GM23338 (cell line): ENCODE data around the gene KIRREL3. TPM values are rescaled to one million over a fixed set of nuclear protein-coding genes. Genes with fewer than 3 reads are reported as not detected.
A peak's percentile ranks its signal among the peaks of the same experiment; 100 is the strongest.

Experiments
- ATAC-seq: fragments of 200-7000 bp; cut with Tn5 transposase; 3 replicates; pipeline ENCODE4 v1.9.1; 2020
- DNase-seq: peaks from one replicate; pipeline ENCODE4 v3.0.0-alpha.2; 2015; ENCODE audit warnings: low spot score
- H2AFZ ChIP-seq: fragments of 200-600 bp; sonication (generic); 2 replicates; pipeline ENCODE4 v1.8.0; 2016; ENCODE audit warnings: antibody characterized with exemption, mild to moderate bottlenecking, moderate library complexity
- H3F3A ChIP-seq: fragments of 200-600 bp; sonication (generic); replicated peaks from 2 replicates; pipeline ENCODE4 v1.8.0; 2017; ENCODE audit warnings: antibody characterized with exemption, mixed run types, low read depth
- H3K27ac ChIP-seq: fragments of 200-600 bp; sonication (generic); 2 replicates; pipeline ENCODE4 v1.6.1; 2016; ENCODE audit warnings: low read depth
- H3K27me3 ChIP-seq: fragments of 200-600 bp; sonication (generic); 2 replicates; pipeline ENCODE4 v1.8.0; 2016; ENCODE audit warnings: mild to moderate bottlenecking, mixed run types, moderate library complexity; ENCODE audit not compliant: insufficient read depth
- H3K36me3 ChIP-seq: fragments of 200-600 bp; sonication (generic); 2 replicates; pipeline ENCODE4 v1.8.0; 2016; ENCODE audit warnings: mild to moderate bottlenecking; ENCODE audit not compliant: insufficient read depth
- H3K4me1 ChIP-seq: fragments of 200-600 bp; sonication (generic); 2 replicates; pipeline ENCODE4 v1.8.0; 2016; ENCODE audit warnings: mild to moderate bottlenecking, moderate library complexity; ENCODE audit not compliant: insufficient read depth
- H3K4me2 ChIP-seq: fragments of 200-600 bp; sonication (generic); 2 replicates; pipeline ENCODE4 v1.7.1; 2017; ENCODE audit warnings: mixed run types
- H3K4me3 ChIP-seq: fragments of 200-600 bp; sonication (generic); 2 replicates; pipeline ENCODE4 v1.6.1; 2016; ENCODE audit warnings: mixed run types
- H3K79me2 ChIP-seq: fragments of 200-600 bp; sonication (generic); replicated peaks from 2 replicates; pipeline ENCODE4 v1.8.0; 2017; ENCODE audit warnings: mild to moderate bottlenecking; ENCODE audit not compliant: insufficient read depth
- H3K9me2 ChIP-seq: fragments of 200-600 bp; sonication (generic); 2 replicates; pipeline ENCODE4 v1.8.0; 2017; ENCODE audit not compliant: insufficient read depth
- H4K20me1 ChIP-seq: fragments of 200-600 bp; sonication (generic); replicated peaks from 2 replicates; pipeline ENCODE4 v1.8.0; 2017; ENCODE audit warnings: mild to moderate bottlenecking; ENCODE audit not compliant: insufficient read depth
- H3K27ac Mint-ChIP-seq: 2 replicates; pipeline ENCODE4 v1.8.0; 2020; ENCODE audit warnings: inconsistent platforms, mild to moderate bottlenecking, moderate library complexity, mixed read lengths
- H3K27me3 Mint-ChIP-seq: 3 replicates; pipeline ENCODE4 v1.8.0; 2022; ENCODE audit warnings: low read depth, mild to moderate bottlenecking, moderate library complexity, mixed read lengths, inconsistent platforms; ENCODE audit not compliant: insufficient read depth, poor library complexity
- H3K36me3 Mint-ChIP-seq: 3 replicates; pipeline ENCODE4 v1.8.0; 2021; ENCODE audit warnings: low read depth, mild to moderate bottlenecking, inconsistent platforms, moderate library complexity, mixed read lengths
- H3K4me1 Mint-ChIP-seq: 3 replicates; pipeline ENCODE4 v1.8.0; 2020; ENCODE audit warnings: mild to moderate bottlenecking, inconsistent platforms, mixed read lengths
- H3K4me3 Mint-ChIP-seq: 3 replicates; pipeline ENCODE4 v1.8.0; 2021; ENCODE audit warnings: moderate library complexity, mild to moderate bottlenecking, inconsistent platforms, mixed read lengths
- H3K9me3 Mint-ChIP-seq: 3 replicates; pipeline ENCODE4 v1.8.0; 2020; ENCODE audit warnings: moderate library complexity, mild to moderate bottlenecking, inconsistent platforms, mixed read lengths
- CREB1 ChIP-seq: fragments of 250-450 bp; sonication (Bioruptor Pico); IDR thresholded peaks from 2 replicates; pipeline ENCODE4 v1.5.0; 2020; ENCODE audit warnings: low read depth, mild to moderate bottlenecking, moderate library complexity
- CTCF ChIP-seq, 2 experiments: fragments of 200-600 bp in 1 of 2; sonication (generic) in 1 of 2; conservative IDR thresholded peaks; 2 replicates each; pipeline versions ENCODE4 v1.5.1 to v1.6.1; 2016 to 2017; ENCODE audit warnings: antibody characterized with exemption in 2 of 2, low read depth in 2 of 2, mild to moderate bottlenecking in 2 of 2, moderate library complexity in 1 of 2
- ETS1 ChIP-seq: IDR thresholded peaks from 2 replicates; pipeline ENCODE4 v1.6.1; 2016; ENCODE audit warnings: antibody characterized with exemption
- EZH2 ChIP-seq: fragments of 200-600 bp; sonication (generic); IDR thresholded peaks from one replicate; pipeline ENCODE4 v1.8.0; 2017; ENCODE audit warnings: antibody characterized with exemption, mild to moderate bottlenecking, low read depth; ENCODE audit not compliant: unreplicated experiment
- EZH2phosphoT487 ChIP-seq: fragments of 200-600 bp; sonication (generic); IDR thresholded peaks from one replicate; pipeline ENCODE4 v1.8.1; 2018; ENCODE audit warnings: antibody characterized with exemption; ENCODE audit not compliant: unreplicated experiment
- JUNB ChIP-seq: IDR thresholded peaks from one replicate; pipeline ENCODE4 v1.6.1; 2016; ENCODE audit warnings: antibody characterized with exemption; ENCODE audit not compliant: unreplicated experiment
- NANOG ChIP-seq: IDR thresholded peaks from 2 replicates; pipeline ENCODE4 v1.6.1; 2016; ENCODE audit warnings: antibody characterized with exemption, borderline replicate concordance
- POLR2AphosphoS5 ChIP-seq: IDR thresholded peaks from 2 replicates; pipeline ENCODE4 v1.6.1; 2016; ENCODE audit warnings: antibody characterized with exemption, low read depth
- STAT1 ChIP-seq: IDR thresholded peaks from one replicate; pipeline ENCODE4 v1.6.1; 2016; ENCODE audit warnings: antibody characterized with exemption; ENCODE audit not compliant: unreplicated experiment
- ZNF462 ChIP-seq: fragments of 250-450 bp; sonication (Bioruptor Pico); IDR thresholded peaks from 2 replicates; pipeline ENCODE4 v1.5.0; 2020; ENCODE audit warnings: mild to moderate bottlenecking, moderate library complexity
- polyA plus RNA-seq: library from polyadenylated mRNA; unstranded; fragments of >200 nt; fragmentation: Nextera tagmentation; extraction: Ambion mirVana; gene quantifications from 2 replicates; pipeline ENCODE4 v1.2.1, GENCODE V29; 2016
- total RNA-seq: library from RNA; depleted of rRNA; stranded (reverse); fragments of >200 nt; shearing (Covaris generic); gene quantifications from 2 replicates; pipeline ENCODE4 v1.2.3, GENCODE V29; 2014

KIRREL3 gene
- total and polyA plus RNA-seq, 2 experiments from 2014 or later = 0.13 to 1.5 TPM

- H3K27ac ChIP-seq = no peak overlapping the region
- H3K27me3 ChIP-seq = no peaks in the 10 kb centered on the region
- no peak overlapping the region for H3K4me2 ChIP-seq
- ATAC-seq = no peak
- TF ChIP-seq CTCF (conservative IDR thresholded peaks at IDR 0.05; ENCODE audit: low read depth in 2 of 2) (no peak), CREB1 (CRISPR knock-in tag) (no peak), EZH2 (no peak), STAT1 (no peak), JUNB (no peak), EZH2phosphoT487 (no peak), NANOG (no peak), ZNF462 (no peak), POLR2AphosphoS5 (no peak), ETS1 (no peak)
- no peak for DNase-seq
- Mint-ChIP-seq H3K27ac (peak overlapping the region; percentile 65; the same call in 1 of the 2 replicates), H3K27me3 (peaks cover 7% of the 10 kb centered on the region), H3K36me3 (peaks cover 18% of the 10 kb centered on the region; the same call in 2 of the 3 replicates), H3K4me1 (peaks cover 26% of the 10 kb centered on the region), H3K9me3 (no peaks in the 10 kb centered on the region), H3K4me3 (no peak overlapping the region)
- H4K20me1 ChIP-seq = no peaks in the 10 kb centered on the region
- H2AFZ ChIP-seq = no peak overlapping the region
- H3F3A ChIP-seq = 0 out of 2 replicates have a peak, but pooled peaks cover 3% of the 10 kb centered on the region
- H3K4me3 ChIP-seq = no peak overlapping the region
- H3K36me3 ChIP-seq = no peaks in the 10 kb centered on the region
- no peaks in the 10 kb centered on the region for H3K79me2 ChIP-seq
- peaks cover 16% of the 10 kb centered on the region for H3K4me1 ChIP-seq
- no peaks in the 10 kb centered on the region for H3K9me2 ChIP-seq
Observed at GRCh38 chr11:126406368-126406767, 594.2 kb downstream of the KIRREL3 start.
